Measurements from ENCODE around the gene GOLGA7B.

The GOLGA7B gene

DNA sequence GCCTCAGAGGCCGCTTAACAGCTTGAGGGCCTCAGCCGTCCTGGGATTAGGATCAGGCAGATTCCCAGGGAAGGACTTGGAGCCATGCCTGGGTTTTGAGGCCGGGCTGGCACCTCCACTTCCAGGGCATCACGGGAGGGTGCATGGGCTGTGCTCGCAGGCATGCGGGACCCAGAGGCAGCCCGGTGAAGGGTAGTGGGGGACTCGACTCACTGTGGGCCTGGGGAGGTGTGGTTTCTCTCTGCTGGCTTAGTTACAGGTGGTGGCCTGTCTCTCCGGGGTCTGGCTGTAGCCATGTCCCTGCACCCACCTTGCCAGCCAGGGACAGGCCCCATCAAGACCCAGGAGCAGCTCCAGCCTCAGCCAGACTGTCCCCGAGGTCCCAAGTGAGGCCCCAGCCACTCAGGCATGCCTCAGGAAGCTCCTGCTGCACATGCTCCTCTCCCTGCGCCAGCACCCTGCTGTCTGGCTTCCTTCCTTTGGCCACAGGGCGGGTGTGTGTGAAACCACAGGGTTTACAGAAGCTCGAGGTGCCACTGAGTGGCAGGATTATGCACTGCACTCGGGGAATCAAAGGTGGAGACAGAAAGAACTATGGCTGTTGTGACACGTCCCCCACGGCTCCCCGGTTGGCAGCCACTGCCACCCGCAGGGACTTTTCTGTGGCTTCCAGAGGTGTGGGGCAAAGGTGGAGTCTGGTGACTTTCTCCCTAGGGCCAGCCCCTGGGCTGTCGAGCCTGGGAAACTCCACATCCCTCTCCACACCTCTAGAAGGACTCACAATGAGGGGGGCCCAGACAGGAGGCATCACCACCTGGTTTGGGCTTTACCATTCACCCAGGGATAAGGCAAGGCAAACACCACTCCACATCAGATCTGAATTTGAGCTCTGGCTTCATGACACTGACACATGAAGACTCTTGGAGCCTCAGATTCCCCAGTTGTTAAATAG, 19.7 kb downstream of the GOLGA7B start:
- DNase-seq = peak; percentile 87

GRCh38 chr10:97870990-97871389, 21.3 kb downstream of the GOLGA7B start:
- DNase-seq = no peak

- DNase-seq = no peak
Observed at GRCh38 chr10:97873569-97873968, 23.9 kb downstream of the GOLGA7B start.

DNA sequence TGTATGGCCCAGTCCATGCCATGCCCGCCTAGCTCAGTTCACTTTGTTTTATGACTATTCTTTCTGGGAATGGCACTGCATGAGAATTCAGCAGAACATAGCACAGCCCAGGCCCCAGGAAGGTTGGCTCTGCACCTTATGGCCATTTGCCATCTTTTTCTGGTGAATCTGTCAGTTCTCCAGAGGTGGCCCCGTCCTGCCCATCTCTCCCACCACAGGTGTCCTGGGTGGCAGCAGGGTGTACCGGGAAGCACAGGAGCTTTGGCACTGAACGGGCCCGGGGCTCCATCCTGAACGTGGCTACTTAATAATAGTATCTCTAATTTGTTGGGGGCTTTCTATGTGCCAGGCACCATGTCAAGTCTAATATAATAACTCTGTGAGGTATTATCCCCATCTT, 24.7 kb downstream of the GOLGA7B start:
- no peak for DNase-seq

- no peak for DNase-seq
Observed at GRCh38 chr10:97875391-97875790, 25.7 kb downstream of the GOLGA7B start.

GRCh38 chr10:97876402-97876801, 26.8 kb downstream of the GOLGA7B start:
- DNase-seq = no peak

- no peak for DNase-seq
Observed at GRCh38 chr10:97879241-97879640, 29.6 kb downstream of the GOLGA7B start.

- no peak for DNase-seq
Observed at GRCh38 chr10:97880109-97880508, 30.5 kb downstream of the GOLGA7B start.

DNA sequence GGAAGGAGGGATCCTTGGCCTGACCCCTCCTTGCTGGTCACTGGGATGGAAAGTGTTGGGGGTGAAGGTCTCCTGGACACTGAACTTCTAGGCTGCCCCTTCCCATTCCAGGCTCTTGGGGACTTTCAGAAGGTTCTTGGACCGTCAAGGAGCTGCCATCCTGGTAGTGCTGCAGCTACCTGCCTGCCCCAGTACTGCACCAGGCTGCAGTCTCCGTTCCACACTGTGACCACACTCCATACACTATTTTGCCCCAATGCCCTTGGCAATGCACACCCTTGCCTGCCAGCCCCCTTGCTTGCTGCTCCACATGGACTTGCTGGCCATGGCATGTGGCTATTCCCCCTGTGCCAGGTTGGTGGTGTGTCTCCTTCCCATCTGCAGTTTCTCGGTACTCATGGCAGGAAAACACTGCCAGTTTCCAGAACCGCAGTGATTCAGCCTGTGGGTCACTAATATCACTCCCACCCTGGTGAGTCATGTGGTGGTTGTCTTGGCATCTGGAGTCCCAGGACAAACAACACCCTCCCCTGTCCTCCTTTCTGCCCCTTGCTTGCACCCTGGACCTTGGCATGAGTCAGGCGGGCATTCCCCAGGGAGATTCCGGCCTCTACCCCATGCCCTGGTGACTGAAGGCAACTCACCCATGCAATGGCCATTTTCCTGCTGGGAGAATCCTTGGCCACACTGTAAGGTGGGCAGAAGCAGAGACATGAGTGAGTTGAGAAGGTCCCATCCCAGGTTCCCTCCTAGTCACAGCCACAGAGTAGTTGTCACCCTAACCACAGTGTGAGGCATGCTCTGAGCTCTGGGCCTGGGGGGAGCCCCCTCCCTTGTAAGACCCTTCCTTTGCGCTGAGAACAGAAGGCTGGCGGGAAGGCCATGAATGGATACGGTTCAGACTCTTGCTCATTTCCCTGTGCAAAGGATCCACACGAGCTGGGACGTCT, 32.8 kb downstream of the GOLGA7B start:
- DNase-seq = peak; percentile 99

GRCh38 chr10:97883092-97883485, 33.4 kb downstream of the GOLGA7B start:
- no peak for DNase-seq

- peak; percentile 69 for DNase-seq
Observed at GRCh38 chr10:97886286-97886685, 36.6 kb downstream of the GOLGA7B start.

- DNase-seq = no peak
Observed at GRCh38 chr10:97887399-97887798, 37.8 kb downstream of the GOLGA7B start.

GRCh38 chr10:97888134-97888533, 38.5 kb downstream of the GOLGA7B start:
- DNase-seq = no peak

GRCh38 chr10:97888641-97889262, 39.1 kb downstream of the GOLGA7B start:
- DNase-seq = peak; percentile 81

DNA sequence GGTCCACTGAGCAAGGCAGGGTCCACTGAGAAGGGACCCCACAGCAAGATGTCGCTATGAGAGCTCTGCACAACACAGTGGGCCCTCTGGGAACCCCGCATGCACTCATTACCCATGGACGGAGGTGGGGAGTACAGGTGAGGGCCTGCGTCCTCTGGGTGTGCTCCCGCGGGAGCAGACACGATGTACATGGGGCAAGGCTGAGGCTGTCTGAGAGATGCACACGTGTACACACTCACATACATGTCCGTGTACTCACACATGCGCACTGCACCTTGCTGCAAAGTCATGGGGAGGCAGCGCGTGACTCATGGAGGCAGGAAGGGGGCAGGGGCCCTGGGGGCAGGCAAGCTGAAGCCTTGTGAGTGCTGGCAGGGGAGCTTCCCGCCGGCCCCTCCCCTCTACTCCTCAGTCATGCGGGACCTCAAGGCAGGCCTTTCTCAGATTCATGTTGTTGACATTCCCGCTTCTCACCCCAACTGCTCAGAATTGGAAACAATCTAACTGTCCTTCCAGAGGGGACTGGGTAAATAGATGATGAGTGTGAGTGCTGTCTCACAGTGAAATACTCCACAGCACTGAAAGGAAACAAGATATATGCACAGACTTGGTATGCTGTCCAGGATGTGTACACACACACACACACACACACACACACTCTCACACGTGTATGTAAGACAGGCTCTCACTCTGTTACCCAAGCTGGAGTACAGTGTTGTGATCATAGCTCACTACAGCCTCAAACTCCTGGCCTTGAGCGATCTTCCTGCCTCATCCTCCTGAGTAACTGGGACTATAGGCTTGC, 40.0 kb downstream of the GOLGA7B start:
- peak; percentile 91 for DNase-seq

- DNase-seq = no peak
Observed at GRCh38 chr10:97891497-97892167, 42.0 kb downstream of the GOLGA7B start.

GRCh38 chr10:97892506-97892905, 42.9 kb downstream of the GOLGA7B start:
- DNase-seq = no peak

DNA sequence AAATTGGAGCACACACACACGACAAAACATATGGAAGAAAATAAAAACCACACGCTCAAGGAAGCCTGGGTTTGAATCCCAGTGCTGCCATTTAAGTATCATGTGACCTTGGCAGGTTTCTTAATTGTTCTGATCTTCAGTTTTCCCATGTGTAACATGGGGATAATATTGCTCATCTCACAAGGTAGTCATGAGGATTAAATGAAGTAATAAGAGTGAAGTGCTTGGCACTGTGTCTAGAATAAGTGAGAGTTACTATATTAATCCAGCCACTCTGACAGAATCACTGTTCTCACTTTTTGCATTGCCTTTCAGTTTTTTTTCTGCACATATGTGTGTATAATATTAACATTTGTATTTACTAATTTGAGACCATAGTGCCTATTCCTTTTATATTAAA, 43.3 kb downstream of the GOLGA7B start:
- DNase-seq = no peak

GRCh38 chr10:97894092-97894491, 44.4 kb downstream of the GOLGA7B start:
- no peak for DNase-seq

DNA sequence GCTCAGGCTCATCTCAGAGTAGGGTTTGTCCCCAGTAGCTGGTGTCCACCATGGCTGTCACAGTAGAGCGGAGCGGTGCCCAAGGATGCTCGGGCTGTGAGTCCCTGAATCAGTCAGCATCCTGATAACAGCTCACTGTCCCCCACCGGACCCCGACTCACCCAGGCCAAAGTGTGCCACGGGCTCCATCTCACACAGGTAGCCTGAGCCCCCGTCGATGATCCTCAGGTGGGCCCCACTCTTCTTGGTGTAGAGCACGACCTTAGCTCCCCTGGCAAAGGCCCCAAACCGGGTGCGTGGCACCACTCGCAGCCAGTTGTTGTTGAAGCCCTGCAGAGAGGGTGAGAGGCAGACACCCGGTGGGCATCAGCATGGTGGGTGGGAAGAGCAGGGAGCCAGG, 45.4 kb downstream of the GOLGA7B start:
- no peak for DNase-seq

DNA sequence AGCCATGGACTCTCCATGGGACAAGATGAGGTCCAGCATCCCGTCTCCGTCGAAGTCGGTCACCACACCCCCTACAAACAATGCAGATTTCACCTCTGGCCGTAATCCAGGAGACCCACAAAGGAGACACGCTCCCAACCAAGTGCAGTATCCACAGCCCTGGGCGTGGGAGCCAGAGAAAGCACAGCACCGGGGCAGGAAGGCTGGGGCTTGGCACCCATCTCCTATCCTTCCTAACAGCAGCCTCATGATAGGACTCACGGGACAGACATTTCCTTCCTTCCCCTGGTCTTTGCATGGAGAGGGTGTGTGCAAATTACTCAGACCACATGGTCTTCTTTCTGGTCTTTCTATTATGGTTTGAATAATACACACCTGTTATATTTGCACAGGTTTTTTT, 46.3 kb downstream of the GOLGA7B start:
- DNase-seq = no peak
